K562 (cell line): ENCODE results near the gene ARHGAP4.
A peak's percentile ranks its signal among the peaks of the same experiment; 100 is the strongest.

Experiments
- CHD2 ChIP-seq: IDR thresholded peaks from 2 replicates; pipeline ENCODE4 v1.6.1; 2011; ENCODE audit warnings: low read depth, low read length
- CTCF ChIP-seq, 3 experiments: IDR thresholded peaks in 2 of 3; conservative IDR thresholded peaks in 1 of 3; 2 replicates each; pipeline ENCODE4 v1.5.1; 2011 to 2012; ENCODE audit warnings: low read length in 3 of 3, mild to moderate bottlenecking in 3 of 3, control low read depth in 2 of 3, improper control_type of control experiment in 1 of 3, inconsistent platforms in 1 of 3, low read depth in 1 of 3, mixed read lengths in 1 of 3, moderate library complexity in 1 of 3; ENCODE audit not compliant: insufficient read depth in 2 of 3
- ELK1 ChIP-seq: sonication (generic); formaldehyde crosslinking; IDR thresholded peaks from 2 replicates; pipeline ENCODE4 v1.8.1; 2022; ENCODE audit warnings: missing genetic modification reagents
- HNRNPK ChIP-seq: fragments of 200-400 bp; formaldehyde crosslinking; IDR thresholded peaks from one replicate; pipeline ENCODE4 v1.6.1; 2018; ENCODE audit warnings: mild to moderate bottlenecking, low read depth, low read length; ENCODE audit not compliant: poor library complexity, severe bottlenecking
- KLF6 ChIP-seq: fragments of 250-450 bp; sonication (Bioruptor Pico); IDR thresholded peaks from 2 replicates; pipeline ENCODE4 v1.4.0; 2020; ENCODE audit warnings: mild to moderate bottlenecking, moderate library complexity, borderline replicate concordance
- MYC ChIP-seq, 2 experiments: fragments of 250-450 bp in 1 of 2; sonication (Bioruptor Pico) in 1 of 2; IDR thresholded peaks; 2 replicates each; pipeline versions ENCODE4 v1.5.1 to v1.6.1; 2012 to 2021; ENCODE audit warnings: low read depth in 2 of 2, borderline replicate concordance in 1 of 2, improper control_type of control experiment in 1 of 2, low read length in 1 of 2, mild to moderate bottlenecking in 1 of 2, moderate library complexity in 1 of 2
- POLR2A ChIP-seq: fragments of 450-650 bp; conservative IDR thresholded peaks from 2 replicates; pipeline ENCODE4 v1.6.1; 2016
- POLR3G ChIP-seq: IDR thresholded peaks from 2 replicates; pipeline ENCODE4 v1.6.1; 2011; ENCODE audit not compliant: insufficient read length, insufficient replicate concordance; ENCODE audit errors: extremely low read depth
- SETDB1 ChIP-seq: IDR thresholded peaks from one replicate; pipeline ENCODE4 v1.6.1; 2012; ENCODE audit warnings: low read length, control low read depth, inconsistent platforms
- SMAD4 ChIP-seq: fragments of 250-450 bp; sonication (Bioruptor Pico); conservative IDR thresholded peaks from 2 replicates; pipeline ENCODE4 v1.8.0; 2021; ENCODE audit warnings: inconsistent platforms, mild to moderate bottlenecking, moderate library complexity
- SP1 ChIP-seq: sonication (generic); formaldehyde crosslinking; IDR thresholded peaks from 2 replicates; pipeline ENCODE4 v1.8.1; 2022; ENCODE audit warnings: mild to moderate bottlenecking, missing genetic modification reagents
- ZNF76 ChIP-seq: fragments of 250-450 bp; sonication (Bioruptor Pico); IDR thresholded peaks from 2 replicates; pipeline ENCODE4 v1.4.0; 2020; ENCODE audit warnings: mild to moderate bottlenecking, moderate library complexity, borderline replicate concordance

- no peak for TF ChIP-seq SMAD4 (CRISPR knock-in tag)
- peak; percentile 72 for TF ChIP-seq POLR2A
- no peak for TF ChIP-seq KLF6 (CRISPR knock-in tag)
- no peak for TF ChIP-seq SP1 (CRISPR knock-in tag)
- peak; percentile 46 for TF ChIP-seq MYC (IDR thresholded peaks at IDR 0.05; ENCODE audit: low read depth, low read length)
- TF ChIP-seq MYC (CRISPR knock-in tag; IDR thresholded peaks at IDR 0.05; ENCODE audit: borderline replicate concordance, low read depth) = no peak
- no peak for TF ChIP-seq CHD2
- TF ChIP-seq CTCF (IDR thresholded peaks at IDR 0.05 in 2 of 3, conservative IDR thresholded peaks at IDR 0.05 in 1 of 3; ENCODE audit: insufficient read depth in 2 of 3, low read depth in 1 of 3, low read length in 3 of 3) = no peak
- TF ChIP-seq SETDB1 = no peak
- no peak for TF ChIP-seq HNRNPK
- no peak for TF ChIP-seq POLR3G
- no peak for TF ChIP-seq ZNF76
- no peak for TF ChIP-seq ELK1 (CRISPR knock-in tag)
These were observed 45.0 kb upstream of the ARHGAP4 start for GRCh38 chrX:153971124-153971449.
